HG03025 (cell line): ENCODE results near the gene PRKN.

Experiments
- ATAC-seq: cut with Tn5 transposase; IDR thresholded peaks from one replicate; pipeline ENCODE4 v1.9.1; 2021; ENCODE audit warnings: mild to moderate bottlenecking, moderate library complexity; ENCODE audit not compliant: unreplicated experiment, low FRiP score

Gene PRKN

DNA sequence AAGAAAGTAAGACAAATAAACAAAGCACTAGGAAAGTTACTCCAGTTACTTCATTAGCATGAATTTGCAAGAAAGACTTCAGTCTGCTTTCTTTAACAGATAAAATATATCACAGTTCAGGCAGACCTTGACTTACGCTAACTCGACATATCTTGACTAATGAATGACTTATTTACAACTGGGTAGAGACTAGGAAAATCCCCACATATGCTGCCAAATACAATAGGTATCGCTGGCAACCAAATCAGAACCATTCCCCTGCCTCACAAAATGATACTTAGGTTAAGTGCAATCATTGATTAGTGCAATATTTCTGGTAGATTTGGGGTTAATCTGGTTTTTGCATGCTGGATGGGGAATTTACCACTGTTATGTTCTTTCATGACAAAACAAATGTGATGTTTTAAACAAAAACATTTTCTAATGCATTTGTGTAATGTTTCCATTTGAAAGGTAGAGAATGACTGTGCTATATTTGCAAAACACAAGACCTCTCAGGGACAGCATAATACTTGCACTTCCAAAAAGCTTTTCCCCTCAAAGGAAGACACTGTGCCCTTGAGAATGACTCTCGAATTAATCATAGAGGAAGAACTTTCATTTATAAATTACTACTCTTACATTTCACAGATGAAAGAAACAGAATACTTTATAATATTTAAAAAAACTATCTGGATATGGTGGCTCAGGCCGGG is 101.6 kb downstream of the PRKN start:
- ATAC-seq = no peak

DNA sequence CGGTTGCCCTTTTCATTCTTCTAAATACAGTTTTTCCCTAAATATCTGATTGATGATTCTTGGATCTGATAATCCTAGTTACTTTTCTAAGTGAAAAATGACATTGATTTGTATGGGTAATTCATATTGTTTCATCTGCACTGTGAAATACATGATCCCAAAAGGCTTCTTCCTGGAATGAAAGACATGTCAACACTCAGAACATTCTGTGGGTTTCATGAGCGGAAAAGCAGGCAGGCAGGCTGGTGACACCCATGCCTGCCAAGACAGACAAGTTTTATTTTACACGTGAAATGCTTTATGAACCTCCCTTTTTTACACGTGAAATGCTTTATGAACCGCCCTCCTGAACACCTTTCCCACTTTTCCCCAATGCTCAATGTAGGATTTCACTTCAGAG is 105.0 kb downstream of the PRKN start:
- no peak for ATAC-seq

DNA sequence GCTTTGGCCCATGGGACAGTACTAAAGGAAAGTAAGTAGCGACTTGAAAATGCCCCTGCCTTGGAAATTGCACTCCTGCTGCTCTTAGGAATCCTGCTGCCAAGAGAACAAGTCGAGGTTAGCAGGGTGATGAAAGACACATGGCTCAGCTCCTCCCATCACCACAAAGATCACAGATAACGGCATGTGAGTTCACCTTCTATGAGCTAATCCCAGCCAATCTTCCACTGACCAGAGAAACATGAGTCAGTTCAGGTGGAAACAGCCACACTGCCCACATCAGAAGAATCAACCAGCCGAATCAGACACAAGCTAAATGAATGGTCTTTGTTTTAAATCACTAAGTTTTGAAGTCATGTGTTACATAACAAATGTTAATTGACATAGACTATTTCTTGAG is 106.3 kb downstream of the PRKN start:
- ATAC-seq = no peak

DNA sequence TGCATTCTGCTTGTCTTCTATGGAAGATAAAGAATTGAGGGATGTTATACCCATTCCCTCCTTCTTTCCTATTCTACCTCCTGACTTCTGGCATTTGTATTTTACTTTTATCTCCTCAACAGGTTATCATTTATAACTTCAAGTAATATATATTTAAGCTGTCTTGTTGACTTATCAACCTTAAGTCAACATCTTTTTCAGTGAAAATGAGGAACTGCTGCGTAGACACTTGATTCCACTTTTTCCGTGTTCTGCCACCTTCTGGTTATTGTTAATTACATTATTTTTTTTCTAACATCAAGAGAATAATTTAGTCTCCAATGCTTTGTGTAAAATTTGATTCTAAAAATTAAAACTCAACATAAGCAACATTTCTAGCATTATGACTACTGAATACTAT is 107.5 kb downstream of the PRKN start:
- no peak for ATAC-seq

DNA sequence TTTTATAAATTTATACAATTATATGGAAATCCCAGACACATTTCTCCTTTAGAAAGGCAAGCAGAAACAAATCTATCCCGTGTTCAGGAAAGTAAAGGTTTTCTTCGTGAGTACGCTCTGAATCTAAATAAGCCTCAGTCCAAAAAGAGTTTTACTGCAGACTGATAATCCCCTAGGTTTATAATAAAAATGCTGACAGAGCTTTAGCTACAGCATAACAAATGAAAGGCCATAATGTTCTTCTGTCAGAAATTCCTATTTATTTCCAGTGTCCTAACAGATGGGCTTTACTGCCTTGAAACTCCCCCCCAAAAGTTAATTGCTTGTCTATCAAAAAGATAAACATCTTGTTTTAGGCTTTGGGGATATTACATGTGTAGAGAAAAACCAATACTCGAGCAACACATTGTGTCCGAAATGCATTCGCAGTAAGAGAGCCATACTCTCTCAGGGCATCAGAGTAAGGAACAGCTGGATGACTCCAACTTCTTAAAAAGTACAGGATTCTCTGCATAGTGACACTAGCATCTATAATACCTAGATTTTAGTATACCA is 109.0 kb downstream of the PRKN start:
- ATAC-seq = no peak

DNA sequence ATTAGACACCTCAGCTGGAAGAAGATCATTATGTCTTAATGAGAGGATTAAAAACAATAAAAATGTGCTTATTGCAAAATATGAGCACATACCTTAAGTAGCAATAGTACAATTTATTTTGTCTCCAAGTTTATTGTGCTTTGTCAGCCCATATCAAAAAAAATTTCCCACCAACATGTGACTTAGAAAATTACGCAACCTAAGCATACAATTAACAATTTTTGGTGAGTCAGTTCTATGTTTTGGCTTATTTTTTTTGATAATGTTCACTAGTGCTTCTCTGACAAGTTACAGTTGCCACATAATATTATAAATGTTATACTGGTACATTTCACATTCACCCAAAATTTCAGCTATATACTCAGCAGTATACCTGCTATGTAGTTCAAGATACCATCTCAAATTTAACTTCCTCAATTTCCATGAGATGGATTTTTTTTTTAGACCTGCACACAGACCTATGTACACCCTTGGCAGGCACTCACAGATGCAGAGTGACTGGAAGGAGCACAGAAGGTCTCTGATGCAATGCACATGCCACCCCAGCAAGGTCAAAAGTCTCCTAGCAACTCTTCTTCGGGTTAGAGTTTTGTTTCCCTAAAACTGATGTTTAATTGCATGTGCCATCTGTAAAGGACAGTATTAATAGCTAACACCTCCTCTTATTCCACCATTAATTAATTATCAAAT is 112.4 kb downstream of the PRKN start:
- no peak for ATAC-seq

DNA sequence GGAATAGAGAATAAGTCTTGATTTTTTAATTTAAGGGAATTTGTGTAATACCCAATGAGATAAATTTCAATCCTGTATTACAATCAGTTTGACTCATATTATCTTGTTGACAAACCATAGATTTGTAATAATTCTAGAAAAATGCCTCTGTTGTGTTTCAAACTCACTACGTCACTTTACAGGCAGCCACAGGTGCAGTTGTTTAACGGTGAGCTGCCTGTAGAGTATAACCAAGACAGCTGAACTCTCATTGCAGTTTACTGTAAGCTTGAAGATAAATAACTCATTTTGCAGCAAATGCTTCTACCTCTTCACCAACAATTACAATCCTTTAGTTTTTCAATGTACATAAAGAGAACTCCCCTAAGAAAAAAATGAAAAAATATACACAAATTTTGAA is 114.3 kb downstream of the PRKN start:
- no peak for ATAC-seq

DNA sequence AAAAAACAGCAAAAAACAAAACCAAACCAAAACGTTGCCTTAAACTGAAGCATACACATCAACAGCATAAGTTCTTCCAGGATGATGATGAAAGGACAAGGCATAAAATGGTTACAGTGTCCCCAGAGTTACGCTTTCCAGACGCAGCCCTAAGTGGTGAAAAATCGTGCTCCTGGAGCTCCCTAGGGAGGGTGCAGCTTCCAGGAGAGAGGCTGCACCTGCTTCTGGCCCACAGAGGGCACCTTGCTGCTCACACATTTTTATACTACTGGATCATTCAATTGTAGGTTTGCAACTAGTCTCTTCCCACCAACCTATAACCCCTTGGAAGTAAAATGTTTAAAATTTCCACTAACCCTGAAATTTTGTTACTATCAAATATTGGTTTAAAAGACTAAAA is 115.0 kb downstream of the PRKN start:
- ATAC-seq = no peak

DNA sequence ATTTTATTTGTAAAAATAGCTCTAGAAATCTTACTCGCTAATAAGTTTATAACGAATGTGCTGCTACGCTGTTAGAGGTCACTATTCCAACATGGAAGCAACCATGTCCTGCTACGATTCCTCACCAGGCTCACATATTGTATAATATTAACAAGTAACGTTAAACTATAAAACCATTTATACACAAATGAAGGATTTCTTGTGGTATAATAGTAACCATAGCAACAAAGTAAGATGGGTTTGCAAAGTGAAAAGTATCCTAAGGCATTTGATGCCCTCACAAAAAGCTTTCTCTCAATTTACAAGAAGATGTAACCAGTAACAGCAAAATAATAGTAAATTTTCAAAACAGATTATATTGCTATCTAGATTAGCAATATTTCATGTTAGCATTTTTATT is 117.2 kb downstream of the PRKN start:
- no peak for ATAC-seq

DNA sequence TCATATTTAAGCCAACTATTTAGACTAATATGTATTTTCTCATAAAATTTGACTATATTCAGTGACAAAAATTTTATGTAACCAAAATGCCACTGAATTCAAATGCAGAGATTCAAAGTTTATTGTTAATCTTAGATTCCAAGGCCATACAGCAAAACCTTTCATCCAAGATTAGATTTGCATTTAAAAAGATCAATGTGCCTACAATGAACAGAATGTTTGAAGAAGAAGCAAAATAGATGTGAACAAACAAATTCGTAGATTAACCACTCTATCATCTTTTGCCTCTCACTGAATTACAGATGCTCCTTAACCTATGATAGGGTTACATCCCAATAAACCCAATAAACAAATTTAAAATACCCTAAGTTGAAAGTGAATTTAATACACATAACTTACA is 121.7 kb downstream of the PRKN start:
- ATAC-seq = no peak

DNA sequence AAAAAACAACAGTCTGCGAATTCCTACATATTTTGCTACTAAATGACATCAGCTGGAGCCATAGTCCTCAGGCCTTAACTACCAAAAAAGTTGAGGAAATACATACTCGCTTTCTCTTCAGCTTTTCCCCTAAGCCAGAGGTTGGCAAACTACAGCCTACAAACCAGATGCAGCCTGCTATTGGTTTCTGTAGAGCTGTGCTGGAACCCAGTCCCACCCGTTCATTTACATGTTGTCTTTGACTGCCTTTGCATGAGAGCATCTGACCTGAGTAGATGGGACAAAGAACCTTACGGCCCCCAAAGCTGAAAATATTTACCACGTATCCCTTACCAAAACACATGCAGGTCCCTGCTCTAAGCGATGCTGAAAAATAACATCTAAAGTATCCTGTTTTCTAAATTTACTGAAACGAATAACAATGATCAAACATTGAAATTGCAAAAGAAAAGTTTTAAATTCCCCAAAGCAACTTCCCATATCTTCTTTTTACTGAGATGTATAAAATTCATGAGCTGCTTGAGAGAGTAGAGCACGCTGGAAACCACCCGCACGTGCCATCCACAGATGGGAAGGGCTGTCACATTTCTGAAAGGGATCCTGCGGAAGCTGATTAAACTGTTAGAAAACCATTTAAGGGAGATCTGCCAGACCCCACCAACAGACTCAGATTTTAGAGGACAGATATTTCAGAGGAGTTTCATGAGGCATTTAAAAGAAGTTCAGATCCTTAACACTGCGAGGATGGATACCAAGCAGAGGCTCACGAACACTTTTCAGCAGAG is 124.1 kb downstream of the PRKN start:
- no peak for ATAC-seq

DNA sequence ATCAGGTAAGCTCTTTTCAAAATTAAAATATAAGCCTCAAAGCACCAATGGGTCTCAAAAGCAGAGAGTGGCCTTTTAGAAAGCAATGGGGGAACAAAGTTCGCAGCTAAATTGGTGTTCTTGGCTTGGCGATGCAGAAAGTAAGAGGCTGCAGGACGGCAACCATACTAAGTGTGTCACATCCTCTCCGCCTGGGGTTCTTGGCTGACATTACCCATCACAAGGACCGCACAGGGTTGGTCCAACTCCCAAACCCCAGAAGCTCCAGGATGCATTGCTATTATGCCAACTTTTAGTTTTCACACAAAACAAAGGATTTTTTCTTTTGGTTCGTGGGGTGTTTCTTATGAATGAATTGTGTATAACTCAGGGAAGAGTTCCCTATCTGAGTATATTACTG is 124.8 kb downstream of the PRKN start:
- ATAC-seq = no peak

DNA sequence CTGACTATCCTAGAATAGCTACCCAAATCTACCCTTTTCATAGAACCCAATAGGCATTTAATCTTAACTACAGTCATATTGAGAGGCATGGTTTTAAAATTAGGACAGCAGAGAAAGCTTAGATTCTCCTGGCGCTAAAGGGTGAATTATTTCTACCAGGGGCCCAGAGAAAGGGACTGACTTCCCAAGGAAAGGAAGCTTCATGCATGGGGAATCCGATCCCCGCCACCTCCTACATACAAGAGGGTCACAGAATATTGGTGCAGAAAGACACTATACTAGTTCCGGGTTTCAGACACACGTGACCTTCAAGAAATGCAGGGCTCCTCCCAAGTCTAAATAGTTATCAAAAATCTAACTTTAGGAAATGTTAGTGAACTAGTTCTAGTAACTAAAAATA is 130.9 kb downstream of the PRKN start:
- ATAC-seq = no peak

DNA sequence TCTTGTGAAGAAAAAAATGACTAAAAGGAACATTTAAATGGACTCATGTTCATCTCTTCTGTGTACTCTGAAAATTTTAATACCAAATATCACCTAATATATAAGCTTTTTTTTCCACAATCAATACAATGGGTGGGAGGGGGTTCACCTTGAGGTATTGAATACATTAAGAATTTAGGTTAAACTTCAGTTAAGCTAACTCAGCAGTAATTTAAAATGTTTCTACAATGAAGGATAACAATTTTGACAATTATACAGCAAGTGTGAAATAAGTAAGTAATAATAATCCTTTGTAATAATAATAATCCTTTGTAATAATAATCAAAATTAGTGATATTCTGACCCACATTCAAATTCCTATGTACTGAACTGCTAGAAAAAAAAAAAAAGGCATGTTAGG is 136.0 kb downstream of the PRKN start:
- no peak for ATAC-seq

DNA sequence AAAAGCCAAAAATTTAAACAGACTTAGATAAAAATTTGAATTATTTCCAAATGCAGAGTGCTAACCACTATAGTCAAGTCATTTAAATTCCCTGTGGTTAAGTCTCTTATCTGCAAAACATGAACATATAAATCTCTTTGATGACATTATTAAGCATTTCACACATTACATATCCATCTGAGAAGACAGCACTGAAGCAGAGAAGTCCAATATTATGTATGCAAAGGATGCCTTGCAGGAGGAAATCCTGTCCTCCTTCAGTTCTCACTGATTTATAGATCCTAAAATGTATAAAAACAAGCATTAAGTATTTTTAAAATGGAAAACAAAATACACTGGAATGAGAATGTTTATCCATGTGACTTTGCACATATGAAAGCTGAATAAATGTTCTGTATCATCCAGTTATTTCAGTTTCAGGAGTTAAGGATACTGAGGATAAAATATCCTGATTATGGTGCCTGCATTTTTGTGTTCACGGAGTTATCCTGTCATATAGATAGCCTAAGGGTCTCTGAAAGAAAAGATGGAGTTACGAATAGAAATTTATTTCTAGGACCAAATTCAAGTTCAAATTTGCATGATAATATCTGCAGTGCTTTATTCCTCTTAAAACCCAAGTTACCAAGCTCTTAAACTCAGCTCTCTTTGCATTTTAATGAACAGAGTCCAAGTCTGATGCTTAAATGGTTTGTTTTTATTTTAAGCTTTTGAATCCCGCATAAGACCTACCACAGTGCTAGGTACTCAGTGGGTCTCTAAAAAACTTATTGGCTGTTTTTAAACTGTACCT is 145.4 kb downstream of the PRKN start:
- ATAC-seq = no peak

DNA sequence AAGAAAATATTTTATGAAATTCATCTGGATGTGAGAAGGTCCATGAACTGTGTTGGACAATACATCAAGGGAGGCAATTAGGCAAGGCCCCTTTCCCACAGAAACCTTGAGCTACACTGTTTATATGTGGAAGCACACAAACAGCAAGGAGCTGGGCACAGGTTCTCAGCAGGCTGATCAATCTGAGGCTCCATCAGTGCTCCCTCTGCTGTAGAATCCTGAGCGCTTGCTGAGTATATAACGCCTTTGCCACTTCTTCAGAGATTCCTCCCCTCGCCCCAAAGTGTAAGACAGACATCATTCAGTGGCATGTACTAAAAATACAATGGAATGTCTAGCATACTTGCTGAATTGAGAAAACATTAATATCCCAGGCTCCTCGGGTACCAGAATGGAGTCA is 146.9 kb downstream of the PRKN start:
- ATAC-seq = no peak

DNA sequence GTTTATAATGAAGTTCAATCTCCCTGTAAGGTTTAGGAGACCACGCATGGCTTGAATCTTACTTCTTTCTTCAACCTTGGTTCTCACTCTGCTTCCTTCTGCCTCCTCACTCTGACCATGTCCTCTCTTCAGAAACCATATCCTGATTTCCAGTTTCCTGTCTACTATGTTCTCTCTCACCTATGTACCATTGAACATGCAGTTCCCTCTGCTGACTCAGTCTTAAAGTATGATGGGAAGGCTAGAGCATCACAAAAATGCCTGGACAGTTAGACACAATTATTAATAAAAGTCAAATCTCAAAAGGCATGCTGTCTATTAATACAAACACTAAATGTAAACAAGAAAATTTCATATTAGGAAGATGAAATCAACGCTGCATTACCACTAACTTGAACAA is 151.6 kb downstream of the PRKN start:
- no peak for ATAC-seq

DNA sequence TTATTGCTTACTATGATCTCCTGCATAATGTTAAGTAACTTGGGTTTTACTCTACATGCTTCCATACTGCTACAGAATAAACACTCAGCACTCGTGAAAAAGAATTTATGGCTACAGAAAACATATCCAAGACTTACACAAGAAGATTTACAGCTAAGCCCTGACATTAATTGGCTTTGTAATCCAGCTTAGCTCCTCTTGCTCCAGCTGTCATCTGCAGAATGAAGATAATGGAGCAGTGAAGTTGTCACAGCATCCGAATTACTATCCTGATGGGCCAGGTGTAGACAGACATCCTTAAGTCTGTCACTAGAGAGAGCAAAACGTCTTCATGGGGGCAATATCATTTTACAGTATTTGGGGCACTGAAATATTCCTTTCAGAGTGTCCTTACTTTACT is 155.3 kb downstream of the PRKN start:
- no peak for ATAC-seq

DNA sequence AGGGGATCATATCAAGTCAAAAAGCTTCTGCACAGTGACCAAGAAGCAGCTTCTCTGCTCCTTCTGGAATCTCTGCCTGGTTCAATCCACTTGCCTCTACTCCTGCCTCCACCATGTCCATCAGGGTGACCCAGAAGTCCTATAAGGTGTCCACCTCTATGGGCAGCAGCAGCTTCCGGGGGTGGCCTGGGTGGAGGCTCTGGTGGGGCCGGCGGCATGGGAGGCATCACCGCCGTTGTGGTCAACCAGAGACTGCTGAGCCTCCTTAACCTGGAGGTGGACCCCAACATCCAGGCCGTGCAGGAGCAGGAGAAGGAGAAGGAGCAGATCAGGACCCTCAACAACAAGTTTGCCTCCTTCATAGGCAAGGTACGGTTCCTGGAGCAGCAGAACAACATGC is 159.3 kb downstream of the PRKN start:
- no peak for ATAC-seq

DNA sequence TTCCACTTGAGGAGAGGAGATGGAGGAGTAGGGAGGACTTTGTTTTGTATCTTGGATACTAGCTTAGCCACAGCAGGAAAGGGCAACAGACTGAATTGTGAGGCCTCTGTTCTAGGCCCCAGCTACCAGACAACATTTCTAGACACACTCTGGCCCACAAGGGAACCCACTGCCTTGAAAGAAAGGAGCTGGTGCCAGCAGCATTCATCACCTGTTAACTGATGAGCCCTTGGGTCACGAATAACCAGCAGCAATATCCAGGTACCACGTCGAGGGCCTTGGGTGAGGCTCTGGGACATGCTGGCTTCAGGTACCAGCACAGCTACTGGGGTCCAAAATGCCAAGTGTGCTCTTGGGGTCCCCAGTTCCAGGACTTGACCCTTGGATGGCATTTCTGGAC is 165.5 kb downstream of the PRKN start:
- no peak for ATAC-seq

DNA sequence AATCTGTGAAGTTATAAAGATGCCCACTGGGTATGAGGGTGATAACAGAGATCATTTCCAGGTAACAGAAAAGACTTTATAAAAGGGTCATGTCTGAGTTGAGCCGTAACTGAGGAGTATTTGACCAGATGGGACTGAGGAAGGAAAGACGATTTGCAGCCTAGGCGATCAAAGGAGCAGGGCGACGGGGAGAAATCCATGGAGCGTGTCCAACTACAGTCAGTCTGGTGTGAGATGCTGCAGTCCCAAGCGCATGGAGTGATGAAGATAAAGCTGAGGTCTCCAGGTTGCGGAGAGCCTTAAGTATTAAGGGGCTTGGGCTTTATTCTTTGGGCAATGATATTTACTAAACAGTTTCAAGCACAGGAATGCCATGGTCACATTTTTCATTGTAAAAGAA is 166.7 kb downstream of the PRKN start:
- no peak for ATAC-seq
